Stimulated activated naive CD4-positive, alpha-beta T cell treated with Interleukin-2 at 50 U/mL for 16 hours (primary cell): ENCODE results near the gene PKD2.

ENCODE experiments used
- DNase-seq: peaks from one replicate; lab custom pipeline; 2025; lab: John Stamatoyannopoulos, UW

Gene PKD2

DNA sequence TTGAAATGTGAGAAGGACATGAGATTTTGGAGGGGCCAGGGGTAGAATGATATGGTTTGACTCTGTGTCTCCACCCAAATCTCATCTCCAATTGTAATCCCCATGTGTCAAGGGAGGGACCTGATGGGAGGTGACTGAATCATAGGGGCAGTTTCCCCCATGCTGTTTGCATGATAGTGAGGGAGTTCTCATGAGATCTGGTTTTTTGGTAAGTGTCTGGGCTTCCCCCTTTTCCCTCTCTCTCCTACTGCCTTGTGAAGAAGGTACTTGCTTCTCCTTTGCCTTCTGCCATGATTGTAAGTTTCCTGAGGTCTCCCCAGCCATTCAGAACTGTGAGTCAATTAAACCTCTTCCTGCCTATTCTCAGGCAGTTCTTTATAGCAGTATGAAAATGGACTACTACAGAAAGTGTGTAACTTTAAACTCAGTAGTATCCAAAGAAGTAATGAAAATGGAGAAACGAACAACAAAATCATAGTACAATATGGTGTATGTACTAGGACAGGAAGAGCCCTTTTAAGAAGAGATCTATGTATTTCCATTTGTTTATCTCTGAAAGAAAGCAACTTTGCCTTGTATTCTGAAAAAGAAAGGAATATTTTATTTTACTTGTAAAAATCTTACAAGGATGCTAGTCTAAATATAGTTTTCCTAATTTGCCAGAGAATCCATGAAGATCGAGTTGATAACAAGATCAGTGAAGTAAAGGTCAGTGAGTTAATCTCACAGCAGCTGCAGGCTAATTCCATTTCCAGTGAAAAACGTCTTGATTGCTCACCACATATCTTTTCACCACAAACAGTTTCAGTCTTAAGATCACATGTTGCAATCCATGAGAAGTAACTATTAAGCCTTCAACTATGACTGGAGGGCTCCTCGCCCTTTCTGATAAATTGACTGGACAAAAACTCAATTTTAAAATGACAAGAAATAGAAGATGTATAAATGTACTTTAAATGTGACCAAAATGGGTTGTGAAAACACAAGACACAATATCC is 20.5 kb downstream of the PKD2 start:
- DNase-seq = no peak

DNA sequence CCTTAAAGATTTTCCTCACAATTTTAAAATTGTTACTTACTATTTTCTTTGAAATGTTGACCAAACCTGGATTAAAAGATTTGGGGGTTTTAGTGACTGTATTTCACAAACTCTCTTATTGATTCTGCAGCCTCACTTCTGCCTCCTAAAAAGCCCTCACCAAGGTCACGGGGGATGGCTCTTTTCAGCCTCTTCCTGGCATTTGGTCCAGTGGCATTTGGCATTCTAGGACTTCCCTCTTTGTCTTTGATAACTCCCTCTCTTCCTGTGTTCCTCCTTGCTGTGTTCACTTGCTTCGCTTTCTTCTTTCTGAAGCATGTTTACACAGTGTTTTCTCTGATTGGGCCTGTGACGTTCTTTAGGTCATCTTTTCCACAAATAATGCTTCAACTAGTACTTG is 21.5 kb downstream of the PKD2 start:
- no peak for DNase-seq

DNA sequence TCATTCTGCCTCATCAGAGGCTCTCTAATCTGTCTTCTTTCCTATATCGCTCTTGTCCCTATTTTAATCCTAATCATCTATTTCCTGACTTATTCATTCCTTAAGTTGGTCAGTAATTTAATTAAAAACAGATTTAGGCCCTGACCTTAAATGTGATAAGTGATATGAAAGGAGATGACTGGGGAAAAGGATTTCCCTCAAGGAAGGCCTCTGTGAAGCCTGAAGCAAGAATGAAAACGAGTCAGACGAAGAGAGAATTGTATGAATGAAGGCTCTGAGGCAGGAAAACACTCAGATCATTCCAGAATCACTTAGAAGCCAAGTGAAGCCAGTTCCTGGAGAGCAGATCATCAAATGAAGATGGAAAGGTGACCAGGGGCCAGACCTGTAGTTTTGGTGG is 22.1 kb downstream of the PKD2 start:
- no peak for DNase-seq

- DNase-seq = no peak
Measured at GRCh38 chr4:88030565-88031310, 23.3 kb downstream of the PKD2 start.

DNA sequence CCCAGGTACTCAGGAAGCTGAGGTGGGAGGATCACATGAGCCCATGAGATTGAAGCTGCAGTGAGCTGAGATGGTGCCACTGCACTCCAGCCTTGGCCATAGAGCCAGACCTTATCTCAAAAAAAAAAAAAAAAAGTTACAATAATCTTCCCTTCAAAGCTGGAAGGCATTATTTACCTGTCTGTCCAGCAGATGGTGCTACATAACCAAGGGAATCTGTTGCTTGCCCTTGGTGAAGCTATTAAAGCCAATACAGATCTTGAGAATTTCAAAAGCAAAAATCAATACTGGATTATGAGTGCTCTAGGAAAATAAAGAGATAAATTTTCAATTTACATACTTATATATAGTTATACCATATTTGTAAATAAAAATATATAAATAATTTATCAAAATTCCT is 25.9 kb downstream of the PKD2 start:
- peak; percentile 1 for DNase-seq

GRCh38 chr4:88035292-88035691 is 27.9 kb downstream of the PKD2 start:
- no peak for DNase-seq

GRCh38 chr4:88037447-88037846 is 30.0 kb downstream of the PKD2 start:
- DNase-seq = no peak

DNA sequence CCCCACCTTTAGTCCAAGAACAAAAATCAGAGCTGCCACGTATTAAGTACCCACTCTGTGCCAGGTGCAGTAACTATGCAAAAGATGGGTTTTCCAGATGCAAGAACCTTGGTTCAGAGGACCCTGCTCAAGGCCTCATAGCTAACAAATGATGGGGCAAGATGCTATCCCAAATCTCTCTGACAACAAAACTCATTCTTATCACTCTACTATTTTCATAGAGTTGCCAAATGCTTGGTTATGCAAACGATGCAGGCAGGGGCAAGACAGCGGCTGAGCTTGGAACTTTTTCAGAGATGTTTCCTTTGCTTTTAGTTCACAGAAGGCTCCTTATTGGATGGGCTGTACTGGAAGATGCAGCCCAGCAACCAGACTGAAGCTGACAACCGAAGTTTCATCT is 30.5 kb downstream of the PKD2 start:
- DNase-seq = no peak

DNA sequence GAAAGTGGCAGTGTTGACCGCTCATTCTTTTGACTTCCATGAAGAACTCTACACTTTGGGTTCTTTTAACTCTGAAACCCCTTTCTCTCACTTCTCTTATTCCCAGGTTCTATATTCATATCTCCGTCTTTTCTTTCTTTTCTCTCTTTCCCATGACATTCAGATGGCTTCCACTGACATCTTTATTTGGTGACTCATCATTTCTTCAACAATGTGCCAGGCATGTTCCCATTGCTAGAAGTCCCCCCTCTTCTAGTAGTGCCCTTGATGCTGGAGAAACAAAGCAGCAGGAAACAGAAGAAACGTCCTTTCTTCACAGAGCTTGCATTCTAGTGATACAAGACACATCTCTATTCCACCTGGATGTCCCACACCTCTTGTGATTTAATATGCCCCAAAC is 33.3 kb downstream of the PKD2 start:
- DNase-seq = no peak

GRCh38 chr4:88041626-88042025 is 34.2 kb downstream of the PKD2 start:
- no peak for DNase-seq

- DNase-seq = no peak
Measured at GRCh38 chr4:88043001-88043400, 35.6 kb downstream of the PKD2 start.

DNA sequence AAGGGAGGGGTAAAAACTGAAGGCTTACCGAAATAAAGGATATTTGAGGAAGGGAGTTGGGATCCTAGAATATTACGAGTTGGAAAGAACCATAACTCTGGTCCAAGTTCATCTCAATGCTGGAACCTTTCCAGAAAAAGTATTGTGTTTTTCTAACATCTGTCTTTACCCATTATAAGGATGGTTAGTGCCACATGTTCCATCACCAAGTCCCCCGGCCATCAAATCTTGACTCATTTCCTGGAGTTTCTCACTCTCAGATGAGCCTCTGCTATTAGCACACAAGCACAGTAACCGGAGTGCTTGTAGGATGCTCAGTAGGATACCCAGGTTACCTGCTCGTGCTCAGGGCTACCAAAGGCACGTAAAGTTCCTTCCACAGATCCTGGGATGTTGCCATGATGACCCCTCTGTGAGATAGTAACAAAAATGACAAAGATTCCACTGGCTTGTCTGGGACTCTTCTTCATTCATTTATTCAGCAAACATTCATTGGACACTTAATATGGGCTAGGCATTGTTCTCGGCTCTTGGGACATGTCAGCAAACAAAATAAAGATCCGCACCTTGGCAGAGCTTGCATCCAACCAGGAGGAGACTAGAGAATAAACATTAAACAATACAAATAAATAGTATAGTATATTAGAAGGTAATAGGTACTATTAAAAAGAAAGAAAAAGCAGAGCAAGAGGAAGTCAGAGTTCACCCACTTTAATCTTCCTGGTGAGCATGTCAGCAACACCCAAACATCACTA is 36.3 kb downstream of the PKD2 start:
- DNase-seq = no peak

- DNase-seq = no peak
Measured at GRCh38 chr4:88045021-88045420, 37.6 kb downstream of the PKD2 start.

DNA sequence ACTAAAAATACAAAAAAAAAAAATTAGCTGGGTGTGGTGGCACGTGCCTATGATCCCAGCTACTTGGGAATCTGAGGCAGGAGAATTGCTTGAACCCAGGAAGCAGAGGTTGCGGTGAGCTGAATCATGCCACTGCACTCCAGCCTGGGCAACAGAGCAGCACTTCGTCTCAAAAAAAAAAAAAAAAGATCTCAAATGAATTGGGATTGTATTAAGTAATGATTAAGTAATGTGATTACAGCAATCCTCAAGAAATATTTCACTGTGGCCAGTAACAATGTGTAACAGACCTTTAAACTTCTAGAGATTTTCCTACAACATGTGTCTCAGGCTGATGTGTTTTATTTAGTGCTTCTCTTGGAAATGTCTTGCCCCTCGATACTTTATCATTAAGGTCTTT is 46.8 kb downstream of the PKD2 start:
- DNase-seq = no peak

- no peak for DNase-seq
Measured at GRCh38 chr4:88054901-88055300, 47.5 kb downstream of the PKD2 start.

- no peak for DNase-seq
Measured at GRCh38 chr4:88058295-88058694, 50.9 kb downstream of the PKD2 start.

GRCh38 chr4:88059766-88060165 is 52.3 kb downstream of the PKD2 start:
- DNase-seq = no peak

DNA sequence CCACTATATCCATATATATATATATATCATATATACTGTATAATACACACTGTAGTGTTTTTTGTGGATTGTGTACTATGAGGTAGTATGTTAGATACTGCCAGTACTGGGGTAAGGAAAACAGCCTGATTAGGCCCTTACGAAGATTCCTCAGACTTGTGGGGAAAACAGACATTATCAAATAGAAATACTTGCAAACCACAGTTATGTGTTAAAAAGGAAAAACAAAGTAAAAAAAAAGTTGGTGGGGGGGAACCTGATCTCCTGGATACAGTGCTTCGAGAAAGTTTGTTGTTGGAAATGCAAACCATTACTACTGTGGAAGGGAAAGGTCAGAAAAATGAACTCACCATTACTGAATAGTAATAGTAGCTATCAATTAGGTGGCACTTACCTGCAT is 53.0 kb downstream of the PKD2 start:
- no peak for DNase-seq

GRCh38 chr4:88062311-88062710 is 54.9 kb downstream of the PKD2 start:
- no peak for DNase-seq

DNA sequence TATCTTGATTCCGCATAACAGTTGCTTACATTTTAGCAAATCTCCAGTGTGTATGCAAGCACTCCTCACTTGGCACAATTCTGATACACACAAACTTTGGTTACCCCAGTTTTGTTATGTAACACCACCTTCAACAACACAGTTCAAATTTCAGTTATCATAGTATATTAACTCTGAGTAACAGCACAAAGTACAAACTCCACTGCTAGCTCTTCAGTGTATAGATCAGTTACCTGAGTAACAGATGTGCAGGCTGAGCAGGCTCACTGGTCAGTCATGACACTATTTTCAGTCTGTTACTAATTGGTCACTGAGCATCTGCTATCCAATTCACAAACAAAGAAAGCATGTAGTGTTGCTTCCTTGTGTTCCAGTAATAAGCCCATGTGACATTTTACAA is 55.4 kb downstream of the PKD2 start:
- DNase-seq = no peak

DNA sequence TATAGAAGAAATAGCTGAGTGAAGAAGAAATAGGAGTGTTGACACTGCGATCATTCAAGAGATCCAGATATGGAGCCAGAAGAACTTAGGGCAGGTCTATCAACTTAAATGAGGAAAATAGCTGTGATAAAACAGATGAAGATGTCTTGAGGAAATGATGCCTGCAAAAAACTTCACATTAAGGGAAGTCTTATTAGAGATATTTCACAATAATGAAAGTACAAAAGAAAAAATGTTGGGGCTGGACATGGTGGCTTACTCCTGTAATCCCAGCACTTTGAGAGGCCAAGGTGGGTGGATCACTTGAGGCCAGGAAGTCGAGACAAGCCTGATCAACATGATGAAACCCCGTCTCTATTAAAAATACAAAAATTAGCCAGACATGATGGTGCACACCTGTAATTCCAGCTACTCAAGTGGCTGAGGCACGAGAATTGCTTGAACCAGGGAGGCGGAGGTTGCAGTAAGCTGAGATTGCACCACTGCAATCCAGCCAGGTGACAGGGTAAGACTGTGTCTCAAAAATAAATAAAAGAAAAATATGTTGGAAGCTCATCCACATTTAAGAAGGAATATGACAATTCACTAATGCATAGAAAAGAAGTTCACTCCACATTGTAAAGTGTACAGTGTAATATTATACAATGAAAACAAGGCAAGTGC is 56.3 kb downstream of the PKD2 start:
- no peak for DNase-seq

GRCh38 chr4:88064410-88064809 is 57.0 kb downstream of the PKD2 start:
- DNase-seq = no peak
